Loucy (cell line): ENCODE data around the gene UBE2QL1.

Experiments
- H2AFZ ChIP-seq: fragments of 200-600 bp; sonication (generic); 2 replicates; pipeline ENCODE4 v1.6.0; 2016; ENCODE audit warnings: antibody characterized with exemption, mild to moderate bottlenecking, low read length, moderate library complexity
- H3F3A ChIP-seq: fragments of 200-600 bp; 2 replicates; pipeline ENCODE4 v1.6.0; 2016; ENCODE audit warnings: antibody characterized with exemption, low read depth, mild to moderate bottlenecking
- H3K27me3 ChIP-seq: fragments of 200-600 bp; sonication (generic); 2 replicates; pipeline ENCODE4 v1.6.1; 2014; ENCODE audit warnings: low read length, mild to moderate bottlenecking; ENCODE audit not compliant: insufficient read depth, poor library complexity, severe bottlenecking
- H3K36me3 ChIP-seq: fragments of 200-600 bp; sonication (generic); 2 replicates; pipeline ENCODE4 v1.6.1; 2016; ENCODE audit warnings: low read length; ENCODE audit not compliant: insufficient read depth
- H3K4me1 ChIP-seq: fragments of 200-600 bp; sonication (generic); 2 replicates; pipeline ENCODE4 v1.5.1; 2014; ENCODE audit warnings: low read length, mild to moderate bottlenecking; ENCODE audit not compliant: insufficient read depth, poor library complexity, severe bottlenecking
- H3K4me2 ChIP-seq: fragments of 200-600 bp; sonication (generic); 2 replicates; pipeline ENCODE4 v1.6.0; 2014; ENCODE audit warnings: antibody characterized with exemption, low read length, low read depth, mild to moderate bottlenecking; ENCODE audit not compliant: poor library complexity, severe bottlenecking
- H3K4me3 ChIP-seq: fragments of 200-600 bp; sonication (generic); 2 replicates; pipeline ENCODE4 v1.5.1; 2014; ENCODE audit warnings: low read length, mild to moderate bottlenecking, mixed read lengths; ENCODE audit not compliant: poor library complexity, severe bottlenecking
- H3K79me2 ChIP-seq: fragments of 200-600 bp; sonication (generic); 2 replicates; pipeline ENCODE4 v1.6.1; 2014; ENCODE audit warnings: low read length; ENCODE audit not compliant: insufficient read depth
- H3K9ac ChIP-seq: fragments of 200-600 bp; sonication (generic); 2 replicates; pipeline ENCODE4 v1.6.0; 2014; ENCODE audit warnings: mild to moderate bottlenecking, low read depth, low read length, moderate library complexity; ENCODE audit not compliant: poor library complexity, severe bottlenecking
- H3K9me2 ChIP-seq: fragments of 200-600 bp; sonication (generic); replicated peaks from 2 replicates; pipeline ENCODE4 v1.6.1; 2016; ENCODE audit warnings: low read depth, low read length, mixed read lengths
- H3K9me3 ChIP-seq: fragments of 200-600 bp; sonication (generic); 2 replicates; pipeline ENCODE4 v1.6.1; 2014; ENCODE audit warnings: mild to moderate bottlenecking, antibody characterized with exemption, low read length, low read depth; ENCODE audit not compliant: insufficient read depth
- H4K20me1 ChIP-seq: fragments of 200-600 bp; sonication (generic); 2 replicates; pipeline ENCODE4 v1.6.0; 2014; ENCODE audit warnings: antibody characterized with exemption, low read length, mild to moderate bottlenecking; ENCODE audit not compliant: insufficient read depth, poor library complexity, severe bottlenecking
- CTCF ChIP-seq: fragments of 200-600 bp; sonication (generic); conservative IDR thresholded peaks from 2 replicates; pipeline ENCODE4 v1.5.1; 2014; ENCODE audit warnings: mild to moderate bottlenecking, antibody characterized with exemption, low read length
- EZH2phosphoT487 ChIP-seq: fragments of 200-600 bp; IDR thresholded peaks from 2 replicates; pipeline ENCODE4 v1.6.1; 2018; ENCODE audit warnings: antibody characterized with exemption, mild to moderate bottlenecking, moderate library complexity, borderline replicate concordance

Gene UBE2QL1

GRCh38 chr5:6408260-6408596, 40.4 kb upstream of the UBE2QL1 start:
- Histone ChIP-seq H3K27me3 (no peaks in the 10 kb centered on the region), H3K36me3 (no peaks in the 10 kb centered on the region), H3K79me2 (no peaks in the 10 kb centered on the region), H3K4me2 (no peak overlapping the region), H2AFZ (no peak overlapping the region), H4K20me1 (no peaks in the 10 kb centered on the region), H3K9me3 (peaks cover 9% of the 10 kb centered on the region; the same call in 1 of the 2 replicates), H3K4me1 (no peaks in the 10 kb centered on the region), H3K9ac (no peak overlapping the region), H3K4me3 (no peak overlapping the region), H3K9me2 (no peaks in the 10 kb centered on the region), H3F3A (no peaks in the 10 kb centered on the region)
- TF ChIP-seq CTCF, result no peak
- no peak for TF ChIP-seq EZH2phosphoT487

- H3K79me2 ChIP-seq, result no peaks in the 10 kb centered on the region
- no peaks in the 10 kb centered on the region for H3K4me1 ChIP-seq
- H3K9me2 ChIP-seq, result no peaks in the 10 kb centered on the region
- no peak overlapping the region for H3K4me3 ChIP-seq
- no peak overlapping the region for H3K9ac ChIP-seq
- H3F3A ChIP-seq, result no peaks in the 10 kb centered on the region
- H3K4me2 ChIP-seq, result no peak overlapping the region
- H3K9me3 ChIP-seq, result peaks cover 9% of the 10 kb centered on the region; the same call in 1 of the 2 replicates
- no peaks in the 10 kb centered on the region for H3K27me3 ChIP-seq
- TF ChIP-seq CTCF (no peak), EZH2phosphoT487 (no peak)
- H2AFZ ChIP-seq, result no peak overlapping the region
- H3K36me3 ChIP-seq, result no peaks in the 10 kb centered on the region
- no peaks in the 10 kb centered on the region for H4K20me1 ChIP-seq
Observed at GRCh38 chr5:6408627-6409446, 39.8 kb upstream of the UBE2QL1 start.

DNA sequence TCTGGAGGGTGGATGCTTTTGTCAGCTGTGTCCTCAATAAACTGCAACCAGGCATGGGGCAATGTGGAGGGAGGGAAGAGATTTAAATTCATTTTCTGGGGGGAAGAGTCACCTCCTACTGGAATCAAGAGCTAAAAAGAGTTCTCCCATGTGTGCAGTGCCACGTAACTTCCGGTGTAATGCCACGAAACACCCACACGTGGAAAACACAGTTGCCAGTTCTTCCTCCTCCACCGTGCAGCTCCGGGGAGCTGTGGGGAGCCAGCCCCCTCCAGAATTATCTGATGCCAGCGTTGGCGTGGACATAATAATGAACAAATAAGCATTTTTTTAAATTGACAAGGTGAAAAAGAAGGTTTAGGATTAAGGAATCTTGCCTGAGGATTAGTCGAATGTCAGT, 38.2 kb upstream of the UBE2QL1 start:
- Histone ChIP-seq H3K79me2 (no peaks in the 10 kb centered on the region), H3K4me1 (no peaks in the 10 kb centered on the region), H3K36me3 (no peaks in the 10 kb centered on the region), H3K9me3 (peaks cover 9% of the 10 kb centered on the region; the same call in 1 of the 2 replicates), H3K9me2 (no peaks in the 10 kb centered on the region), H3K4me2 (no peak overlapping the region), H3K9ac (no peak overlapping the region), H2AFZ (no peak overlapping the region), H3F3A (no peaks in the 10 kb centered on the region), H3K27me3 (no peaks in the 10 kb centered on the region), H3K4me3 (no peak overlapping the region), H4K20me1 (no peaks in the 10 kb centered on the region)
- TF ChIP-seq EZH2phosphoT487 (no peak), CTCF (no peak)
